Activated naive CD4-positive, alpha-beta T cell treated with anti-CD3 and anti-CD28 coated beads, Interleukin-2, amount 50 U/mL, for 16 hours (primary cell): ENCODE data around the gene SREBF2.

Experiments
- DNase-seq: peaks from one replicate; pipeline ENCODE4 v3.0.0-alpha.2; 2020

SREBF2 gene

DNA sequence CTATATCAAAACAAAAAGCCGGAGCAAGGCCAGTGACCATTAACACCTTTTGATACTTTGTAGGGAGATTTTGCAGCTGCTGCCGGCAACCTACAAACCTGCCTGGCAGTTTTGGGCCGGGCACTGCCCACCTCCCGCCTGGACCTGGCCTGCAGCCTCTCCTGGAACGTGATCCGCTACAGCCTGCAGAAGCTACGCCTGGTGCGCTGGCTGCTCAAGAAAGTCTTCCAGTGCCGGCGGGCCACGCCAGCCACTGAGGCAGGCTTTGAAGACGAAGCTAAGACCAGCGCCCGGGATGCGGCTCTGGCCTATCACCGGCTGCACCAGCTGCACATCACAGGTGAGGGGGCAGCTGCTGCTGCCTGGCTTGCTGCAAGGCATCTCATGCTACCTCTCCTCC lies 47.7 kb downstream of the SREBF2 start:
- DNase-seq: no peak

DNA sequence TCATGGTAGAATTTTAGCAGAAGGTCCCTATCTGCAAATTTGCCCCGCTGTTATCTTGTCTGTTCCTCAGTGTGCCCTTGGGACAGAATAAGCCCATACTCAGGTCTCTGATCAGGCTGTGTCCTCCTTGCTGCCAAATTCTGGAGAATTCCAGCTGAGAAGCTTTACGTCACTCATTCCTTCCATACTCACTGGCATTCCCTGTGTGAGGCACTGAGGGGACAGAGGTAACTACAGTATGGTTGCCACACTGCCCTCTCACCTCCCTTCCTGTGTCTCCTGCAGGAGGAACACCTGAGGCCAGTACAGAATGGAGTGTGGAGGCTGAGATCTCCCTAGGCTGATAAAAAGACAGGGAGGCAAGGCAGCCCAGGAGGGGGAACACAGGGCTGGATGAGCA lies 50.5 kb downstream of the SREBF2 start:
- DNase-seq: no peak

DNA sequence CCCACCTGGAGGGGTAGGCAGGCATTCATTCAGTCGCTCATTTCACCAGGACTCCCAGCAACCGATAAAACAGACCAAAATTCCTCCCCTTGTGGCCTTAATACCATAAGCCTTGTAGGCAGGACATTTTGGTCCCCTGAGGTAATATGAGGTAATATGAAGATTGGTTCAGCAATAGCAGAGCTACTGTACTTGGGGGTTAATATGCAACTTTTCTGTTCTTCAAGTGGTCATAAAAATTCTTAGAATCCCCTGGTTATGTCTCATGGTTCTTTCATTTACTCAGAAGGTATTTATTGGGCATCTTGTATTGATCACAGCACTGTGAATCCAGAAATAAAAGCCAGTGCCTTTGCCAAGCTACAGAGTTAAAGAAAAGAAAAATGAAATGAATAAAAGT lies 52.2 kb downstream of the SREBF2 start:
- no peak for DNase-seq

DNA sequence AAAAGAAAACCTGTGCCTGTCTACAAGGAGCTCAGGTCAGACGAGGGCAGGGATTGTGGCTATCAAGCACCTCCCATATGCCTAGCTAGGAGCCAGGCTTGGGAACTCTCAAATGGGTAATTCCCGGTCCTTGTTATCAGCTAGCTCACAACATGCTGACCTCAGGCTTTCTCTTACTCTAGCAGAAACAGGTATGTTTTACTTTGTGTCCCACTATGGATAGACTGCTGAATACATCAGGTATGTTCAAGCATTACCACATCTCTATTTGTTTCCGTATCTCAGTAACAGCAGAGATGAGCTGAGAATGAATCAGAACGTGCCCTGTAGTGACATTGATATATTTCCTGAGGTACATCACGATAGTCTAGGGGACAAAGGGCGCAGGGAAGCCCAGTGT lies 52.6 kb downstream of the SREBF2 start:
- no peak for DNase-seq

DNA sequence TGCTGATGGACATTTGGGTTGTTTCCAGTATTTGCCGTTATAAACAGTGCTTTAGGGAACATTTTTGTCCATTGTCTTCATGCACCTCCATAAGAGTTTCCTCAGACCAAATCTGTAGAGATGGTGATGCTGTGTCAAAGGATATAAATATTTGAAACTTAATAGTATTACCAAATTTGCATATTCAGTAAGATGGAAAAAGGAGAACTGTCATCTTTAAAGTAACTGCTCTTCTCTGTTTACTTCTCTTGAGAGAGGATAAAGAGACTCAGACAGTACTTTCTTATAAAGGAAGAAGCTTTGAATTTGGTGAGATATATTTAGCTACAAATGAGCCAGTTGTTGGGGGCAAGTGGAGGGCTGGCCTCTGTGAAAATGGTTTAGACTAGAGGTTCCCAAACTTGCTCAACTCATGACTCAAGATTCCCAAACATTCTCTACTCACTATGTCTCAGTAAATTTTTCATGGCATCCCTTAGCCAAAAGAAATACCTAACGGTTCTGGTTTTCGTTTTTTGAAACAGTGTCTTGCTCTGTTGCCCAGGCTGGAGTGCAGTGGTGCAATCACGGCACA lies 55.8 kb downstream of the SREBF2 start:
- DNase-seq: no peak

DNA sequence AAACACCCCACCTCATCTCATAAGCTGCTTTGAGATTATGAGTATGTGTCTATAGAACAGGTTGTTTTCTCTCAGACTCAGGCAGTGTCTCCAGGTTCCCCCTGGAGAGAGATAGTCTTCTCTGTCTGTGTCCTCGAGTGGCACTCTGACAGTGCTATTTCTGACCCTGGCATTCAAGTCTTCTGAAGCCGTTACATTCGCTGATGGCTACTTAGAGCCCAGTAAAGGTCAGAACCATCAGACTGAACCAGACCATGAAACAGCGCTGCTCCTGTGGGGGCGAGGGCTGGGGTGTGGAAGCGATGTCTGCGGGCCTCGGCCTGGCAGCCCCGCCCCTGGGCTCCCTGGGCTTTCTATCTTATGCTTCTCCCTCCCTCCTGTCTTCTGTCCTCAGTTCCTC lies 58.5 kb downstream of the SREBF2 start:
- no peak for DNase-seq

DNA sequence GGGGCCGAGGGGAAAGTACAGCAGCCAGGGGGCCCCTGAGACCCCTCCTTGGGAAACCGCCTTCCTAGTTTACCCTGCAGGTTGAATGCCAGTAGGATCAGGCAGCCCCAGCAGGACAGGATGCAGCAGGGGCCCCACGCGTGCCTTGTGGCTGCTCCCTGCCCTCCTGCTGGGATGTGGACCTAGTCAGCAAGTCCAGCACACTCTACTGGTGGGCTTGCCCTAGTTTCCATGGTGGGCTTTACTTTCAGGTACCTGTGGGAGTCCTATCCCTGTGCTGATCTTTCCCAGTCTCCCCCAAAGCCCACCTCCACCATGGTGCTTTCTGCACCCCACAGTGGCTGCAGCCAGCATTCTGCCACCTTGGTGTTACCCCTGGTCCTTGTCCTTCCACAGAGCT lies 59.8 kb downstream of the SREBF2 start:
- no peak for DNase-seq

DNA sequence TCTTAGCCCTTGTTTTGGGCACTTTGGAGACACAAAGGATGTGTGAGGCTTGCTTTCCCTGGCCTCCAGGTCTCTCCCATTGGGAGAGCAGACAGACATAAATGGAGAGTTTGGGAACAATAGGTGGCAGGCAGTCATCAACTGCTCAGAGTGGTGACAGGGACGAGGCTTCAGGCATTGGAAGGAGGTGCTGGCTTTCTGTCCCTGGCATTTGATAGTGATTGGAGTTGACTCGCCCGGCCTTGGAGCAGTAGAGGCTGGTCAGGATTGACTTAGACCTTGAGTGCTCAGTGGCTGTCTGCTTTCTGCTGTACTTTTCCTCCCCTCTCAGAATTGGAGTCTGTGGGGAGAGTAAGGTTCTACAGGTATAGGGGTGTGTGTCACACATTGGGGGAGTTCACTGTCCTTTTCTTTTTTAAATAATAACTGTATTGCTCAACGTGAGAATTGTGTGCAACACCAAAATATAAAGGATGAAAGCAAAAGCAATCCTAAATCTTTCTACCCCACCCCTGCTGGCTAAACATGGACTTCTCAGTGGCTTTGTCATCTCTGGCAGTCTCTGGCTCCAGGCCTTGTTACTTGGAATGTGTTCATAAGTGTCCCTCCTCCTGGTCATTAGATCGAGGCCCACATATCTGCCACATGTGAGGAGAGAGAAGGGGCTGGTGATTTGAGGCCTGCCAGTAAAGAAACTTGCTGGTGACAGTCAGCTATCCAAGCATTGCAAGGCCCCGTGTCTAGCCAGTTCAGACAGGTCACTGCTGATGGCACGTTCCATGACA lies 60.9 kb downstream of the SREBF2 start:
- DNase-seq: no peak

DNA sequence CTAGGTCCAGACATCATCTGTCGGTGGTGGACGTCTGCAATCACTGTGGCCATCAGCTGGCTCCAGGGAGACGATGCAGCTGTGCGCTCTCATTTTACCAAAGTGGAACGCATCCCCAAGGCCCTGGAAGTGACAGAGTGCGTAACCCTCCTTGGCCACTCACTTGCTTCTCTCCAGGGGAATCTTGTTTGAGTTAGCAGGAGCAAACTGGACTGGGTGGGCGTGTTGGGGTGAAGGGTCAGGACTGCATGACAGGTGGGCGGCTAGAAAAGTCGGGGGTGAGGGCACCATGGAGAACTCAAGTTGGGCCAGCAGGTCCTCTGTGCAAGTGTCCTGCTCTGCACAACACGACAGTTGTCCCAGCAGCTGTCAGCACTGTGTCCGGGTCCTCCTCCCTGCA lies 65.7 kb downstream of the SREBF2 start:
- no peak for DNase-seq

DNA sequence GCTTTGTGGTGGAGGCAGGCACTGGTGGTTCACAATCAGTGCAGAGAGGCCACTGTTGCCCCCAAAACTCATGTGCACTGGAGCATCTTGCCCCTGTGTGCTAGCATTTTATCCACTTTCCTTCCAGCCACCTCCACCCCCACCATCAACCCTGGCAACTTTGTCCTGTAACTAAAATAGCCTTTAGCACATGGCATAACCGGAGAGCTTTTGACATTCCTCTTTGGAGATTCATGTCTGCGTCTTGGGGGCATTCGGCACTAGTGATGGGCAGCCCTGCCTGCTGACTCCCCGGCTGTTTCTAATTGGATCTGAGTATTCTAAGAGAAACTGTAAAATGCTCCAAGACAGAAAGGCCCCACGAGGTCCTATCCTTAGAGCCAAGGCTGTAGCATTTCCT lies 66.2 kb downstream of the SREBF2 start:
- no peak for DNase-seq

DNA sequence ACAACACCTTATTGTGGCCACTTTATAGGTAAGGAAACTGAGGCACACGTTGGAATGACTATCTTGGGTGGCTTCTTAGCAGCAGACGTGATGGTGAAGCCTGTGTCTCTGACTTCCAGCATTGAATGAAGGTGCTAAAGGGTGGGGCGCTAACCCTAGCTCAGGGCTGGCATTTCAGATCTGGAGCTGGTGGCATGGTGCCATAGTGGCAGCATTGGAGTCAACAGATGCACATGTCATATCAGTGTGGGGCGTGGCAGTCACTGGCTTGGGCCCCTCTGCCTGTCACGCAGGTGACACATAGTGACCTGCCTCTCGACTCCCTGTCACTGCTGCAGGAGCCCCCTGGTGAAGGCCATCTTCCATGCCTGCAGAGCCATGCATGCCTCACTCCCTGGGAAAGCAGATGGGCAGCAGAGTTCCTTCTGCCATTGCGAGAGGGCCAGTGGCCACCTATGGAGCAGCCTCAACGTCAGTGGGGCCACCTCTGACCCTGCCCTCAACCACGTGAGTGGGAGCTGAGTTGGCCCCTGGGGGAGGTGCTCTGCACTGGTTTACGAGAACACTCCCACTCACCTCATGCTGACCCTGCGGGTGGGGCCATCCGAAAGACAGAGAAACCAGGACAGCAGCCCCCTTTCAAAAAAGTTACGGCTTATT lies 67.2 kb downstream of the SREBF2 start:
- DNase-seq: no peak

DNA sequence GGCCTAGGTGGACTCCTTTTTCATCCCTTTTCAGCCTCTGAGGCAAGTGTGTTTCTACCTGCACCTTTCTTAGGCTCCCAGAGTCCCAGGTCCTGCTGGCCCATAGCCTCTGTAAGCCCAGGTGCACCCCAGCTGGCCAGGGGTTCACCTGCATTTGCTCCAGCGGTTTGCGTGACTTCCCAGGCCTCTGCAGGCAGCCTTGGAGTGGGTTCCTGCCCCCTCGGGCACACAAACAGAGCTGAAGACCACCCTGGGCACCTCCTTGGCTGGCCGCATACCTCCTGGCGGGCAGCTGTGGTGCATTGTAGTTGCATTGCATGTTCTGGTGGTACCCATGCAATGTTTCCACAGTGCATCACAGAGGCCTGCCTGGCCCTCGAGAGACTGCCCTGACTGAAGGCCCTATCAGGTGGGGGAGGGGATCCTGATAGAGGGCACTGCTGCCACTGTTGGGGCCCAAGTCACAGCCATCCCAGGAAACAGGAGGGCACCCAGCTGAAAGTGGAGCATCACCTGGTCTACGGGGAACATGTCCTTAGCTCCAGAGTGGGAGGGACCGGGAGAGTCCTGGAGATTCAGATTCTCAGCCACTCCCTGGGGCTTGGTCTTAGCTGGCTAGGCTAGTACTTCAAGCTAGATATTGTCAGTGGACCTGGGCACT lies 67.9 kb downstream of the SREBF2 start:
- no peak for DNase-seq

DNA sequence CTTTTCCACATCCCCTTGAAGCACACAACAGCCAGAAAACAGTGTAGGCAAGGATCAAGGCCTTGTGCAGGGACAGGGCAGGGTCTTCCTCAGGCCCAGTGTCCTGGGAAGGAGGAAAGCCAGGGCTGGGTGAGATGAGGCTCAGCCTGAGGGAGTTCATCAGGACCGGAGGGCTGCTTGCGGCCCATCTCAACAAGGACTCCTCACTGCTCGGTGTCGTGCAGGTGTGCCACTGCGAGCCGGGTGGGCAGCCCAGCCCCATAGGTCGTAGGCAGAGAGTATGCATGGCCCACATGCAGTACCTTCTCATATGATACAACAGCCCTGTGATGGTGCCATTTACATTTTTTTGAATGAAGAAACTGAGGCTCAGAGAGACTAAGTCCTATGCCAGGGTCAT lies 69.1 kb downstream of the SREBF2 start:
- no peak for DNase-seq

DNA sequence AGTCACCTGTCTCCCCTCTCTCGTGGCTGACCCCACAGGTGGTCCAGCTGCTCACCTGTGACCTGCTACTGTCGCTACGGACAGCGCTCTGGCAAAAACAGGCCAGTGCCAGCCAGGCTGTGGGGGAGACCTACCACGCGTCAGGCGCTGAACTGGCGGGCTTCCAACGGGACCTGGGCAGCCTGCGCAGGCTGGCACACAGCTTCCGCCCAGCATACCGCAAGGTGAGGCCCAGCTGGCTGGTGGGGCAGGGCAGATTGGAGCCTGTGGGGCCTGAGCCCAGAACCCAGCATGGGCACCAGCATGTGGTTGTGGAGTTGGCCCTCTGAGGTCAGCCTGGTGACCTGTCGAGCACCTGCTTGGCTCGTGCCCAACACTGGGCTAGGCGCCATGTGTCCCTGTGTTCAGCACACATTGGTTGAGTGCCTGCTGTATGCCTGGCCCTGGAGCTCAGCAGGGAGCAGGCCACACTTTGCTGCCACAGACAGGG lies 70.1 kb downstream of the SREBF2 start:
- DNase-seq: no peak

DNA sequence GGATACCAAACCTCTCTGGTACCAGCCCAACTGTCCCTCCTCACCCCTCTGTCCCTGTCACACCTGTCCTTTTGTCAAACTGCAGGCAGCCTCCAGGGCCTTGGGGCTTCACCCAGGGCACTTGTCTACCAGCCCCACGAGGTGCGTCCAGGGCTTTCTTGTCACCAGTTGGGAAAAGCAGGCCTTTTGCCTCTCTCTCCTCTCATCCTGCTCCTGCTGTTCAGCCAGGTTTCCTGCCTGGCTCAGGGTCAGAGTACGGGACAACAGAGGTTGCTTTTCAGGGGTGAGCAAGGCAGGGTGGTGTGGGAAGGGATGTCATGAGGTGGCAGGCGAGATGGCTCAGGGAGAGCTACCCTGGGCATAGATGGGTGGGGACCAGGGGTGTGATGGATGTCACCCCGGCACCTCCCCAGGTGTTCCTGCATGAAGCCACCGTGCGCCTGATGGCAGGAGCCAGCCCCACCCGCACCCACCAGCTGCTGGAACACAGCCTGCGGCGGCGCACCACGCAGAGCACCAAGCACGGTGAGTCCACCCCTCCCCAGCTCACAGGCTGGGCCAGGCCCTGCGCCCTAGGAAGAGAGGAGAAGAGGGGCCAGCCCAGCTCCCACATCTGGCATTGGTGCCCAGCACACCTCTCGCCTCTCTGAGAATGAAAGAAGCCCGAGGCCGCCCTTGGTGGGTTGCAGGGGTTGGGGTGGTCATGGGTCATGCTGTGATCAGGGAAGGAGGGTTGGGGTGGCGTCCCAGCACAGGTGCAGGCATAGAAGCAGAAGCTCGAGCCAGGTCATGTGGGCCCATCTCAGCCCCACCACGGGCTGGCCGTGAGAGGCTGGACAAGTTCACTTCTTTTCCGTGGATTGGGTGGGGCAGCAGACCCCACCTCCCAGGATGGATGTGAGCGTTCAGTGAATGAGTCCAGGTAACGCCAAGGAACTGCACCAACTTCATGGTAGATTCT lies 71.8 kb downstream of the SREBF2 start:
- DNase-seq: no peak

DNA sequence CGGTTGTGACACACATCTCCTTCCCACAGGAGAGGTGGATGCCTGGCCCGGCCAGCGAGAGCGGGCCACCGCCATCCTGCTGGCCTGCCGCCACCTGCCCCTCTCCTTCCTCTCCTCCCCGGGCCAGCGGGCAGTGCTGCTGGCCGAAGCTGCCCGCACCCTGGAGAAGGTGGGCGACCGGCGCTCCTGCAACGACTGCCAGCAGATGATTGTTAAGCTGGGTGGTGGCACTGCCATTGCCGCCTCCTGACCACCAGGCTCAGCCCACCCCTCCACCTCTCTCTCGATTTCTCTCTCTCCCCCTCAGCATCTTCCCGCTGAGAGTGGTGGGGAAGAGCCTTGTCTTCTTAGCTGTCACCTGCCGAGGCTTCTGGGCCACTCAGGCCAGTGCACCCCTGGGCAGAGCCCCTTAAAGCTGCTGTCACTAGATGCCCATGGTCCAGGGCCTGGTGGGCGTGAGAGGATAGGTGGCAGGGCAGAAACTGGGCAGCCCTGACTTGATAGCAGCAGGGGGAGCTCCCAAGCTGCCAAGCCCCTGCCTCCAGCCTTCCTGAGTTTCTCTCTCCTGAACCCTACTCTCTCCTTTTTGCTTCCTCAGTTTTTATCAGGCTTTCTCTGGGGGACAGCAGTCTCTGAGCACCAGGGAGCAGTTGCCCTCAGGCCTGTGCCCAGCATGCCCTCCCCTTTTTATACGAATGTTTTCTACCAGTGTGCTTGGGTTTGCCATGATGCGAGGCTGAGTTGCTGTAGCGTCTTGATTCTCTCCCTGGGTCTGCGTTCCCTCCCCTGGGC lies 72.7 kb downstream of the SREBF2 start:
- no peak for DNase-seq

DNA sequence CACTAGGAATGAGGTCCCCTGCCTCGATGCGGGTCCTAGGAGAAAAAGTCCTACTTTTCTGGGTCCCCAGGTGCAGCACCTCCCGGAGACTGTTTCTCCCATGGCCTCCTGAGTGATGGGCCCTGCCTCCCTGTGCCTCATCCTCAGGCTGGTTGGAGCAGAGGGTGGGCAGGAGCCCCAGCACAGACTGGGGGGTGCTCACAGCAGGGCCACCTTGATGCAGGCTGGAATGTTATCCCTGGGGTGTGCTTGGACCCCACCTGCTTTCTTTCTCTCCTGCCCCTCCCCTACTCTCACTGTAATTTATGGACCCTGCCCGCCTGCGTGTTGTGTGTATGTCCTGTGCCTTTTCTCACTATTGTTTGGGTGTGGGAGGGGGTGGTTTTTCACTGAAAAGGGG lies 73.9 kb downstream of the SREBF2 start:
- no peak for DNase-seq

DNA sequence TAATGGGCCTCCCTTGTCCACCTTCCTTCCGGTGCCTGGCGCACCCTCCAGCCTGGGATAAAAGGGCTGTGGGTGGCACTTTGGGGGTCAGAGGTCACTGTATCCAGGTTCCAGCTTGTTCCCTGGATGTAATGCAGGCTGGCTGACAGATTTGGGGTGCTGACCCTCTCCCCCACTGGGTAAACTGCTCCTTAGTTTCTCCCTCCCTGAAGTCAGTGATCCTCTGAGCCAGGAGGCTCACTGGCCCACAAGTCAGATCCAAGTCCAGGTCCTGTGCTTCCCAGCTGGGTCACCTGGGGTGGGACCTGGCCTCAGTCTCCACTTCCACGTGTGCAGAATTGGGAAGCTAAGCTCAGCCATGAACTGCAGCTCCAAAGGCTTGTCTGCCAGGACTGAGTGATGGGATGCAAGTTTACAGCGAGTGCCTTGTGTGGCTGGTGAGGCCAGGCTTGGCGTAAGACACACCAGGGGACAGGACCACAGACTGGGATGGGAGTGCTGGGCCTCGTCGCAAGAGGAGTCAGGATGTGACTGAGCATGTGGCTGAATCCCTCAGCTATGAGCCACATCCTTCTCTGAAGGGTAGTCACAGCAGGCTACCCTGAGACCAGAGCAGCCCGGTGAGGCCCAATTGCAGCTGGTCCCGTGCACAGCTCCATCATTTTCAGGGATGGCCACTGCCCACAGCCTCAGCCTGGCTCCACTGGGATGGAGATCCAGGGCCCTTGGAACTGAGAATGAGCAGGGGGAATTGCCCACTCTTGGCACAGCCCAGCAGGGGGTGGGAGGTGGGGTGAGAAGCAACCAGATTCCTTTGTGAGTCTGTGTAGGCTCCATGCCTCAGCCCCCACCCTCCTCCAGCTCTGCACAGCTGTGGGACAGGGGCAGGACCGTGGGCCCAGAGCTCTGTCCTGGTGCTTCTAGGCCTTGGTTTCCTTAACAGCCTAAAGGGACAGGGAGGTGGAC lies 74.8 kb downstream of the SREBF2 start:
- DNase-seq: no peak

DNA sequence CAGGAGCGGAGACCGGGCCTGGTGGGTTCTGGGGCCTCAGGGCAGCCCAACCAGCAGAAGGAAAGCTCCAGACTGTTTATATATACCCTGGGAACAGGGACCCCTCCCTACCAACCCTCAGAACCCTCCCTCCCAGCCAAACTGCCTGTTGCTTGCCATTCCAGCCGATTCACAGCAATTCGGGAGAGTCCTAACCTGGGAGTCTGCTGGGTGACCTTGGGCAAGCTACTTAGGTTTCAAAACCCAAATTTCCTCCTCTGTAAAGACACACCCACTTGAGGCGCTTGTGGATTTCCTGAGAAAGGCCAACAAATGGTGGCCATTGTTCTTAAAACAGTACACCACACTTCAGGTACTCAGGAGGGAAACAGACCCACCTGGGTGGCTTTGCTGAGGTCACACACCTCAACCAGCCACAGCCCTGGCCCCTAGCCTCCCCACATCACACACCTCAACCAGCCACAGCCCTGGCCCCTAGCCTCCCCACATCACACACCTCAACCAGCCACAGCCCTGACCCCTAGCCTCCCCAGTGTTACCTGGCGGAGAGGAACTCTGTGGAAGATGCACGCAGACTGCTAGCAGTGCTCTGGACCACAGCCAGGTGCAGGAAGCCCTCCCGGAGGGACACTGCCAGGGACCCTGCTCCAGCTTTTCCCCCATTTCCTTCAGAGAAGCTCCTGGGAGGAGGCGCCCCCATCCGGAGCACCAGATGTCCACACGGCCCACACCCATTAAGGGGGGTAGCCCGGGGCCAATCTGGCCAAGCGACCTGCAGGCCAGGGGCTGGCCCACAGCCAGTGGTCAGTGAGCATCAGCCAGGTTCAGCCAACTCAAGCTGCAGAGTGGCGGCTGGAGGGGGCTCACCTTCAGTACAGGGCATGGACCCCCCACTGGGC lies 75.8 kb downstream of the SREBF2 start:
- DNase-seq: no peak
